Measurements from ENCODE around the gene METAP2. TPM values are rescaled to one million over a fixed set of nuclear protein-coding genes. Genes with fewer than 3 reads are reported as not detected.

Gene METAP2
- polyA plus RNA-seq, 1 of the 3 experiments (the other 2 are of a cell fraction), result 35.8 TPM

DNA sequence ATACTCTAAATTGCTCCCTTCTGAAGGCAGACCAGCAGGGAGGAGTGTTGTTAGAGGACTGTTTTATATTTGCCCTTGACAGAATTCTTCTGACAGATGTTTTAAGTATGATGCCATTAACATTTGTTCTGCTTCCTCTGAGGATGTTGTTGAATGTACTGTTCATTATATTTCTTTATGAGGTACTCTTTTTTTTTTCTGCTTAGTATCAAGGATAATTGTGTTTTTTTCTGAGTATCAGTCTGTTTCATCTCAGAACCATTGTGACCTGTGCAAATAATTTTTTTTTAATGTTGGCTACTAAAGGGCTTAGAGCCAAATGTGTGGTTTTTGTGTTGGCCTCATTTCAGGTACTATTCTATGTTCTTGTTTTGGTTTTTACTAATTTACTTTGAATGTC is 10.6 kb downstream of the METAP2 start:
- H2AFZ ChIP-seq (ENCODE audit: low read depth), result no peak overlapping the region
- no peak overlapping the region for H3K9ac ChIP-seq
- H3K27me3 ChIP-seq (ENCODE audit: insufficient read depth), result no peaks in the 10 kb centered on the region
- TF ChIP-seq TCF12 (IDR thresholded peaks at IDR 0.05) (peak; percentile 56), SMC3 (IDR thresholded peaks at IDR 0.05; ENCODE audit: low read depth, low read length) (no peak), RAD21 (IDR thresholded peaks at IDR 0.05; ENCODE audit: low read length) (no peak), GATA2 (CRISPR knock-in tag; IDR thresholded peaks at IDR 0.05) (peak; percentile 33; the same call in 1 of the 2 replicates), EP300 (IDR thresholded peaks at IDR 0.05; ENCODE audit: borderline replicate concordance in 1 of 2, low read depth in 1 of 2, low read length in 1 of 2) (peak in 1 of 2 experiments; percentile 39; a peak in 1 of 4 replicates)
- ChIA-PET POLR2A (no interaction called here), CTCF (no interaction called here)
- peaks cover 38 to 40% of the 10 kb centered on the region in 2 experiments for H3K36me3 ChIP-seq (replicated peaks in 1 of 2; ENCODE audit: control insufficient read depth in 1 of 2, insufficient read depth in 2 of 2, low read length in 1 of 2)
- peaks cover 39% of the 10 kb centered on the region for H4K20me1 ChIP-seq (ENCODE audit: insufficient read depth)
- H3K27ac ChIP-seq (ENCODE audit: low read depth in 2 of 2, low read length in 1 of 2), result peak overlapping the region in 1 of 2 experiments; percentile 62; a peak in 2 of 4 replicates
- no peak overlapping the region for H3K4me2 ChIP-seq
- H3K9me3 ChIP-seq, result no peaks in the 10 kb centered on the region
- H3K4me3 ChIP-seq (ENCODE audit: low read depth in 2 of 2, low read length in 1 of 2), result no peak overlapping the region
- H3F3A ChIP-seq (replicated peaks; ENCODE audit: insufficient read depth), result peaks cover 13% of the 10 kb centered on the region
- peak; percentile 13 for DNase-seq
- peaks cover 0 to 10% of the 10 kb centered on the region in 2 experiments; a peak in 2 of 4 replicates for H3K4me1 ChIP-seq (ENCODE audit: control insufficient read depth in 1 of 2, insufficient read depth in 2 of 2, low read depth in 1 of 2, low read length in 1 of 2)
- H3K79me2 ChIP-seq (ENCODE audit: insufficient read depth), result peaks cover 77% of the 10 kb centered on the region
- H3K9me2 ChIP-seq, result no peaks in the 10 kb centered on the region

DNA sequence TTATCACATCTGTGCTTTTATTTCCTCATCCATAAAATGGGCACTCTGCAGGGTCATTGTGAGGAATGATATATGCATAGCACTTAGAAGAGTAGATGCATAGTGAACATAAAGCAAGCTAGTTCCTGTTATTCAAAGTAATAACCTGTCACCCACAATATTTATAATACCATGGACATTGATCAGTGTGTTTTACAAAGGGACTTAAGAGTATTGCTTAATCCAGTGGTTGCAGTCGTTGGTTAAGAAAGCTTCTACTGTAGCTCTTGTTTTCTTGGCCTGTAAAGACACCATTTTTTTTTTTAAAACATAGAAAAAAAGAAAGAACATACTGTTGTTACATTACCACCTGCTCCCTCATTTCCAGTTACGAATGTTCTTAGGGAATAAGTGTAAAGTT is 13.1 kb downstream of the METAP2 start:
- H3K27ac ChIP-seq (ENCODE audit: low read depth in 2 of 2, low read length in 1 of 2), result no peak overlapping the region
- H3K9me3 ChIP-seq, result no peaks in the 10 kb centered on the region
- CTCF ChIA-PET, result no interaction called here
- H3K9me2 ChIP-seq, result no peaks in the 10 kb centered on the region
- WGBS (ENCODE audit: low lambda C conversion rate), result 74% methylated on average over 2 of the region's 2 CpGs
- H3K36me3 ChIP-seq (replicated peaks in 1 of 2; ENCODE audit: control insufficient read depth in 1 of 2, insufficient read depth in 2 of 2, low read length in 1 of 2), result peaks cover 34 to 59% of the 10 kb centered on the region in 2 experiments
- no peaks in the 10 kb centered on the region for H3K27me3 ChIP-seq (ENCODE audit: insufficient read depth)
- H2AFZ ChIP-seq (ENCODE audit: low read depth), result no peak overlapping the region
- H3F3A ChIP-seq (replicated peaks; ENCODE audit: insufficient read depth), result peaks cover 16% of the 10 kb centered on the region
- H3K4me3 ChIP-seq (ENCODE audit: low read depth in 2 of 2, low read length in 1 of 2), result no peak overlapping the region
- H3K4me2 ChIP-seq, result no peak overlapping the region
- POLR2A ChIA-PET, result no interaction called here
- H3K79me2 ChIP-seq (ENCODE audit: insufficient read depth), result peaks cover 69% of the 10 kb centered on the region
- TF ChIP-seq SIN3A (IDR thresholded peaks at IDR 0.05; ENCODE audit: borderline replicate concordance, low read depth, low read length) (no peak), RFX5 (IDR thresholded peaks at IDR 0.05; ENCODE audit: low read length) (no peak), EZH2phosphoT487 (IDR thresholded peaks at IDR 0.05; ENCODE audit: borderline replicate concordance, low read depth) (no peak), TAF1 (IDR thresholded peaks at IDR 0.05; ENCODE audit: borderline replicate concordance, low read depth, low read length) (no peak), MXI1 (IDR thresholded peaks at IDR 0.05; ENCODE audit: low read depth, low read length) (no peak), ELF1 (IDR thresholded peaks at IDR 0.05) (no peak), FOSL2 (IDR thresholded peaks at IDR 0.05; ENCODE audit: borderline replicate concordance, low read depth) (no peak), GABPA (IDR thresholded peaks at IDR 0.05; ENCODE audit: low read depth) (no peak), SMC3 (IDR thresholded peaks at IDR 0.05; ENCODE audit: low read depth, low read length) (no peak), TEAD4 (IDR thresholded peaks at IDR 0.05; ENCODE audit: borderline replicate concordance, insufficient read depth) (no peak), EP300 (IDR thresholded peaks at IDR 0.05; ENCODE audit: borderline replicate concordance in 1 of 2, low read depth in 1 of 2, low read length in 1 of 2) (no peak), RAD21 (IDR thresholded peaks at IDR 0.05; ENCODE audit: low read length) (no peak), CHD2 (IDR thresholded peaks at IDR 0.05; ENCODE audit: low read length, partially characterized antibody) (no peak)
- TF ChIP-seq, protein P1, sequence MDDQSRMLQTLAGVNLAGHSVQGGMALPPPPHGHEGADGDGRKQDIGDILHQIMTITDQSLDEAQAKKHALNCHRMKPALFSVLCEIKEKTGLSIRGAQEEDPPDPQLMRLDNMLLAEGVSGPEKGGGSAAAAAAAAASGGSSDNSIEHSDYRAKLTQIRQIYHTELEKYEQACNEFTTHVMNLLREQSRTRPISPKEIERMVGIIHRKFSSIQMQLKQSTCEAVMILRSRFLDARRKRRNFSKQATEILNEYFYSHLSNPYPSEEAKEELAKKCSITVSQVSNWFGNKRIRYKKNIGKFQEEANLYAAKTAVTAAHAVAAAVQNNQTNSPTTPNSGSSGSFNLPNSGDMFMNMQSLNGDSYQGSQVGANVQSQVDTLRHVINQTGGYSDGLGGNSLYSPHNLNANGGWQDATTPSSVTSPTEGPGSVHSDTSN (IDR thresholded peaks at IDR 0.05), result no peak
- TF ChIP-seq, protein P2, sequence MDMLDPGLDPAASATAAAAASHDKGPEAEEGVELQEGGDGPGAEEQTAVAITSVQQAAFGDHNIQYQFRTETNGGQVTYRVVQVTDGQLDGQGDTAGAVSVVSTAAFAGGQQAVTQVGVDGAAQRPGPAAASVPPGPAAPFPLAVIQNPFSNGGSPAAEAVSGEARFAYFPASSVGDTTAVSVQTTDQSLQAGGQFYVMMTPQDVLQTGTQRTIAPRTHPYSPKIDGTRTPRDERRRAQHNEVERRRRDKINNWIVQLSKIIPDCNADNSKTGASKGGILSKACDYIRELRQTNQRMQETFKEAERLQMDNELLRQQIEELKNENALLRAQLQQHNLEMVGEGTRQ (IDR thresholded peaks at IDR 0.05; ENCODE audit: borderline replicate concordance, low read depth, low read length), result no peak
- TF ChIP-seq, protein P3, sequence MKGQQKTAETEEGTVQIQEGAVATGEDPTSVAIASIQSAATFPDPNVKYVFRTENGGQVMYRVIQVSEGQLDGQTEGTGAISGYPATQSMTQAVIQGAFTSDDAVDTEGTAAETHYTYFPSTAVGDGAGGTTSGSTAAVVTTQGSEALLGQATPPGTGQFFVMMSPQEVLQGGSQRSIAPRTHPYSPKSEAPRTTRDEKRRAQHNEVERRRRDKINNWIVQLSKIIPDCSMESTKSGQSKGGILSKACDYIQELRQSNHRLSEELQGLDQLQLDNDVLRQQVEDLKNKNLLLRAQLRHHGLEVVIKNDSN (IDR thresholded peaks at IDR 0.05; ENCODE audit: borderline replicate concordance, low read depth), result no peak
- H3K4me1 ChIP-seq (ENCODE audit: control insufficient read depth in 1 of 2, insufficient read depth in 2 of 2, low read depth in 1 of 2, low read length in 1 of 2), result peaks cover 0 to 10% of the 10 kb centered on the region in 2 experiments; a peak in 2 of 4 replicates
- peaks cover 19% of the 10 kb centered on the region for H4K20me1 ChIP-seq (ENCODE audit: insufficient read depth)
- no peak overlapping the region for H3K9ac ChIP-seq
- no peak for DNase-seq

All from SK-N-SH (cell line).